ENCODE results near the gene TTC29. TPM values are rescaled to one million over a fixed set of nuclear protein-coding genes. Genes with fewer than 3 reads are reported as not detected.

The TTC29 gene
- polyA plus RNA-seq, 1 donor (not counting 4 experiments of a cell fraction or from before 2014, with no cell fraction given) = not detected

- Histone ChIP-seq H3K27me3 (ENCODE audit: control insufficient read depth, extremely low read depth, insufficient read depth, low read length) (no peaks in the 10 kb centered on the region), H3K4me1 (ENCODE audit: control insufficient read depth, extremely low read depth, insufficient read depth, low read length) (peaks cover 2% of the 10 kb centered on the region), H3K9me3 (ENCODE audit: control insufficient read depth, low read depth, low read length) (no peaks in the 10 kb centered on the region), H3K4me3 (ENCODE audit: control insufficient read depth in 2 of 3, extremely low read depth in 1 of 3, insufficient read depth in 2 of 3, low read depth in 1 of 3, low read length in 3 of 3) (no peak overlapping the region), H3K4me2 (ENCODE audit: control insufficient read depth, extremely low read depth, insufficient read depth, low read depth, low read length) (no peak overlapping the region), H3K27ac (ENCODE audit: control insufficient read depth, insufficient read depth, low read length) (no peak overlapping the region), H3K9me1 (ENCODE audit: control insufficient read depth, extremely low read depth, insufficient read depth, low read length) (no peaks in the 10 kb centered on the region), H3K79me2 (ENCODE audit: control insufficient read depth, insufficient read depth, low read length) (no peaks in the 10 kb centered on the region), H2AFZ (ENCODE audit: control insufficient read depth, low read length) (no peak overlapping the region), H3K9ac (ENCODE audit: control insufficient read depth, extremely low read depth, insufficient read depth, low read length) (no peak overlapping the region), H4K20me1 (ENCODE audit: control insufficient read depth, extremely low read depth, insufficient read depth, low read length) (no peaks in the 10 kb centered on the region), H3K36me3 (ENCODE audit: control insufficient read depth in 2 of 2, extremely low read depth in 1 of 2, insufficient read depth in 2 of 2, low read length in 2 of 2) (no peaks in the 10 kb centered on the region)
- TF ChIP-seq EZH2 (IDR thresholded peaks at IDR 0.05; ENCODE audit: low read length) = no peak
- TF ChIP-seq CTCF (optimal IDR thresholded peaks at IDR 0.05 in 1 of 3, IDR thresholded peaks at IDR 0.05 in 1 of 3, conservative IDR thresholded peaks at IDR 0.05 in 1 of 3; ENCODE audit: extremely low read depth in 1 of 3, insufficient read depth in 2 of 3, low read length in 3 of 3) = no peak
- DNase-seq (ENCODE audit: low read depth, low spot score) (no peak), FAIRE-seq (no peak)
- dilution Hi-C loops (cut with MboI; ENCODE audit: extremely low pct_ligation_motif_present, low sequenced_read_pairs) = no loop called here
Observed at GRCh38 chr4:146791439-146791838, 154.2 kb downstream of the TTC29 start.

GRCh38 chr4:146790515-146790914 lies 155.1 kb downstream of the TTC29 start:
- Histone ChIP-seq H4K20me1 (ENCODE audit: control insufficient read depth, extremely low read depth, insufficient read depth, low read length) (no peaks in the 10 kb centered on the region), H3K9me1 (ENCODE audit: control insufficient read depth, extremely low read depth, insufficient read depth, low read length) (no peaks in the 10 kb centered on the region), H3K27me3 (ENCODE audit: control insufficient read depth, extremely low read depth, insufficient read depth, low read length) (no peaks in the 10 kb centered on the region), H3K9ac (ENCODE audit: control insufficient read depth, extremely low read depth, insufficient read depth, low read length) (no peak overlapping the region), H3K9me3 (ENCODE audit: control insufficient read depth, low read depth, low read length) (no peaks in the 10 kb centered on the region), H3K4me3 (ENCODE audit: control insufficient read depth in 2 of 3, extremely low read depth in 1 of 3, insufficient read depth in 2 of 3, low read depth in 1 of 3, low read length in 3 of 3) (no peak overlapping the region), H3K36me3 (ENCODE audit: control insufficient read depth in 2 of 2, extremely low read depth in 1 of 2, insufficient read depth in 2 of 2, low read length in 2 of 2) (no peaks in the 10 kb centered on the region), H3K4me2 (ENCODE audit: control insufficient read depth, extremely low read depth, insufficient read depth, low read depth, low read length) (no peak overlapping the region), H3K27ac (ENCODE audit: control insufficient read depth, insufficient read depth, low read length) (no peak overlapping the region), H3K79me2 (ENCODE audit: control insufficient read depth, insufficient read depth, low read length) (no peaks in the 10 kb centered on the region), H2AFZ (ENCODE audit: control insufficient read depth, low read length) (no peak overlapping the region), H3K4me1 (ENCODE audit: control insufficient read depth, extremely low read depth, insufficient read depth, low read length) (peaks cover 2% of the 10 kb centered on the region)
- TF ChIP-seq EZH2 (IDR thresholded peaks at IDR 0.05; ENCODE audit: low read length) (no peak), CTCF (optimal IDR thresholded peaks at IDR 0.05 in 1 of 3, IDR thresholded peaks at IDR 0.05 in 1 of 3, conservative IDR thresholded peaks at IDR 0.05 in 1 of 3; ENCODE audit: extremely low read depth in 1 of 3, insufficient read depth in 2 of 3, low read length in 3 of 3) (no peak)
- FAIRE-seq = peak; percentile 94
- DNase-seq (ENCODE audit: low read depth, low spot score) = peak; percentile 13
- dilution Hi-C loops (cut with MboI; ENCODE audit: extremely low pct_ligation_motif_present, low sequenced_read_pairs) = no loop called here
